Activated CD4-positive, alpha-beta T cell treated with anti-CD3 and anti-CD28 coated beads for 24 hours (primary cell): ENCODE data around the gene PITHD1.
A peak's percentile ranks its signal among the peaks of the same experiment; 100 is the strongest.
"Not testable (repeated sequence)": the region's sequence is repeated elsewhere in the genome, so short reads cannot be mapped to it uniquely, and the experiment has no call there.

Experiments used
- DNase-seq, 2 donors: peaks; one replicate each; pipeline ENCODE4 v3.0.0-alpha.2; 2020; ENCODE audit warnings: low read depth in 2 of 2

PITHD1 gene

GRCh38 chr1:23774174-23774880 lies 3.9 kb upstream of the PITHD1 start:
- DNase-seq, result no peak

DNA sequence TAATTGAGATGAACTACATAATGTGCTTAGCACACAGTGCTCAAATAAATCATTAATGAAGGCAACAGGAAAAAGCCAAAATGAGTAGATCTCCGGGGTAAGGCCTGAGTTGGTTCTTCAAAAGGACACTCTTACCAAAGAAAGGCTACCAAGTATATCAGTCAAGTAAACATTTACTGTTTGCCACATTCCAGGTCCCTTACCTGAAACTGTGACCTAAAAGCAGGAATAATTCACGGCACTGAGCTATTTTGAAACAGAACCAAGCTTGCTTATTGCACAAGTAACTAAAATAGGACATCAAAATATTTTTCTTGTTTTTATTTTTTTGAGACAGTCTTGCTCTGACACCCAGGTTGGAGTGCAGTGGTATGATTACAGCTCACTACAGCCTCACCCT lies 2.0 kb upstream of the PITHD1 start:
- DNase-seq, result no peak

DNA sequence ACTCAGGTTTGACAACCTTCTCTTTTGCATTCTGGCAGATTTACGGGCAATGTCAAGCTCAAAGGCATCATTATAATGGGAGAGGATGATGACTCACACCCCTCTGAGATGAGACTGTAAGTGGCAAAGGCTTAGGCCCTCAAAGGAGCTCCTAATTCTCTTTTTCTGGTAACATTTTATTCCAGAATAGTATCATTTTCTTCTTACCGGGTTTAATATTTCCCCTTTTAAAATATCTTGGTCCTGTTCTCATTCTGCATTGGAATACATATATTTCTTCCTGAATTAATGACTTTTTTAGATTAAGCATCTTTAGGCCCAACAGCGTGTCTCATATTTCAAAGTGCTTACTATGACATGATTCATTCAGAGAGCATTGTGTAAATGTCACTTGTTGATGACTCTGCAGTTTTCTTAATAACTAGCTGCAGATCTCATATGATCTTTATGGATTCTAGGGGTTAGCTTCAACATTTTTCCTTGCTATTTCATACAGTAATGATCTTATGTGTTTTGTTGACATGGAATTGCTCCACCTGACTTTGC lies 1.7 kb downstream of the PITHD1 start:
- DNase-seq, result no peak

DNA sequence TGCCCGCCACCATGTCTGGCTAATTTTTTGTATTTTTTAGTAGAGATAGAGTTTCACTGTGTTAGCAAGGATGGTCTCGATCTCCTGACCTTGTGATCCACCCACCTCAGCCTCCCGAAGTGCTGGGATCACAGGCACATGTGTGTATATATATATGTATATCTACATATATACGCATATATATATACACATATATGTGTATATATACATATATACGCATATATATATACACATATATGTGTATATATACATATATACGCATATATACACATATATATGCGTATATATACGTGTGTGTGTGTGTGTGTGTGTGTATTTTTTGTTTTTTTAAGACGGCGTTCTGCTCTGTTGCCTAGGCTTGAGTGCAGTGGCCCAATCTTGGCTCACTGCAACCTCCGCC lies 4.9 kb downstream of the PITHD1 start:
- not testable (repeated sequence) for DNase-seq

DNA sequence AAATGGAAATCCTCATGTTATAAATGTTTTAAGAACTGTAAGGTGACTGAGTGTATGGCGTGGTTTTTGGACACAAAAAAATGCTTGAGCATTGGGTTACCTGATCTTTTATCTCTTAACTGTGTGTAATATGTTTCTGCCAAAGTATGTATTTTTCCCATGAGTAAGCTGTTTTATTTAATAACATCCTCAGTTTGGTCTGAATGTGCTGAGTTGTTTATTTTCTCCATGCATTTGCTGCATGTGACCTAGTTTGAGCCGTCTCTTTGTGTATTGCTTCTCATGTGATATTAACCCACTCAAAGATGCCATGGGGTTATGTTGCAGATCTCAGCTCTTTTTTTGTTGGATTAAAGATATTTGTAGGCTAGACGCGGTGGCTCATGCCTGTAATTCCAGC lies 6.6 kb downstream of the PITHD1 start:
- DNase-seq, result no peak

DNA sequence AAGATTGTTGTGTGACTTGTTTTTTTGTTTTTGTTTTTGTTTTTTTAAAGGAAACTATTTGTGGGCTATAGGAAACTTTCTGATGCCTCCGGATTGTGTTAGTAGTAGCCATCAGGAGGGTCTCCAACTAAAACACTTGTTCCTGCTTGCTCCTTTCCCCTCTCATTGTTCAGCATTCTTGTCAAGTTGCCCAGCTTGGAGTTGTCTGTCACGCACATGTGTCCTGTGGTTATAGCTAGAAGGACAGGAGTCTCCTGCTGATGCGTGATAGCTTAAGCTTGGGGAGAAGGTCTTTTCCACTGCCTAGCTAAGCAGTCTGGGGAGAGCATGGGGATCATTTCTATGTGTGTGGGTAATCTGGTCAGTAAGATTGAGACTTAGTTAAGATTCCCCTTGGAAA lies 9.5 kb downstream of the PITHD1 start:
- no peak for DNase-seq

GRCh38 chr1:23788695-23789094 lies 10.5 kb downstream of the PITHD1 start:
- DNase-seq, result no peak

DNA sequence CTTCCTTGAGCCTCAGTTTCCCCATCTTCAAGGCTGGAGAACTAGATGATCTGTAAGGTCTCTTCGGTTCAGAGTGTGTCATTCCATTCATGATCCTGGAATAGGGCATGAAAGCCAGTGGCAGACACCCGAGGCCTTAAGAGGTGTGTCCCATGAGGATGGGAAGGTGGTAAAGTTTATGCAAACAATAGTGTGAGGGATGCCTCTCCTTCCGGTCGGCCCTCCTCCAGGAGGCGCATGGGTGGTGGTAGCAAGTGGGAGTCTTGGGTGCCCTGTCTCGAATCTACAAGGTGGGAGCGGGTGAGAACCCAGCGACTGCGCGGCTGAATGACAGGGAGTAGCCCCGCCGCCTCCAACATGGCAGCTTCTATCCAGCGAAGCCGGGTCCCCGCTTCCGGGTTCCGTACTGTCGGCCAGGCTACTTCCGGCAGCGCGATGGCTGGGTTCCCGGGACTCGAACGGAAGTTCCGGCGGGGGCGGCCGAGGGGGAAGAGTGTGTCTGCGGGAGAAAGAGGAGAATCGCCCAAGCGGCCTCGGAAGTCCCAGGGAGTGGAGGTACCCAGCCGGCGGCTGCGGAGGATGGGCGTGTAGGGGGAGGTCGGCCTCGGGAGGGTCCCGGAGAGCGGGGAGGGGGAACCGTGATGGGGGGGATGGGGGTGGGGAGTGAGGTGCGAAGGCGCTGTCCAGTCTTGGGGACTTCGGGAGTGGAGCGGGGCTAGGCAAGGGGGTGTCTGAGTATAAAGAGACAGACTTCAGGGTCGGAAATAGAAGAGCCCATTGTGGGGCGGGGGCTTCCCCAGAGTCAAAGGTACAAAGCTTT lies 12.7 kb downstream of the PITHD1 start, which contains the start of gene LYPLA2:
Gene LYPLA2, plus strand, starts transcription at position 450 of the 820 bp plus-strand sequence. CDS start 1,538 bp downstream, outside the sequence.
- peak; percentile 74 to 87 for DNase-seq

GRCh38 chr1:23791516-23792047 lies 13.4 kb downstream of the PITHD1 start:
- DNase-seq, result no peak

- no peak for DNase-seq
Observed at GRCh38 chr1:23792151-23792945, 14.1 kb downstream of the PITHD1 start.

DNA sequence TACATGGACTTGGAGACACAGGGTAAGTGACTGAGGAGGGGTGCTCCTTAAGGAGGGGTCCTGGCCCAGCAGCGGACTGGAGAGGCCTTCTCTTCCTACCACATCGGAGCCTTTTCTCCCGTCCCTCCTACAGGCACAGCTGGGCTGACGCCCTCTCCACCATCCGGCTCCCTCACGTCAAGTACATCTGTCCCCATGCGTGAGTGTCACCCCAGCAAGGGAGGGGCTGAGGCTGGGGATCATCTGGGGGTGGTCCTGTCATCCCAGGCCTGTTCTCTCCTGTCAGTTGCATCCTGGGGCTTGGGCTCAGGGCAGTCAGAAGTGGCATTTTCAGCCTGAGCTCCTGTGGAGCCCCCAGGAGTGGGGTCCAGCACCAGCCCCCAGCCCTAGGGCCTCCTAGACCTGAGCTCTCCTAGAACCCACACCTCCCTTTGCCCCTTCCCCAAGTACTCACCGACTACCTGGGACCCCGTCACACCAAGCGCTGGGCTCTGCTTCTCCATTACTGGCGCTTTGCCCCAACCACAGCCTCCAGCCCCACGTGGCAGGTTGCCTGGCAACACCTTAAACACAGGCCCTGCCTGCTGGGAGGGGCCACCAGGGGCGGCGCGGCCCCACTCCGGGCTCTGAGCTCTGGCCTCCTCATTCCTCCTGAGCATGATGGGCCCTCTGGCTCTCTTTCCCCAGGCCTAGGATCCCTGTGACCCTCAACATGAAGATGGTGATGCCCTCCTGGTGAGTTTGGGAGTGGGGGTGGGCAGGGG lies 15.0 kb downstream of the PITHD1 start:
- DNase-seq, result no peak

DNA sequence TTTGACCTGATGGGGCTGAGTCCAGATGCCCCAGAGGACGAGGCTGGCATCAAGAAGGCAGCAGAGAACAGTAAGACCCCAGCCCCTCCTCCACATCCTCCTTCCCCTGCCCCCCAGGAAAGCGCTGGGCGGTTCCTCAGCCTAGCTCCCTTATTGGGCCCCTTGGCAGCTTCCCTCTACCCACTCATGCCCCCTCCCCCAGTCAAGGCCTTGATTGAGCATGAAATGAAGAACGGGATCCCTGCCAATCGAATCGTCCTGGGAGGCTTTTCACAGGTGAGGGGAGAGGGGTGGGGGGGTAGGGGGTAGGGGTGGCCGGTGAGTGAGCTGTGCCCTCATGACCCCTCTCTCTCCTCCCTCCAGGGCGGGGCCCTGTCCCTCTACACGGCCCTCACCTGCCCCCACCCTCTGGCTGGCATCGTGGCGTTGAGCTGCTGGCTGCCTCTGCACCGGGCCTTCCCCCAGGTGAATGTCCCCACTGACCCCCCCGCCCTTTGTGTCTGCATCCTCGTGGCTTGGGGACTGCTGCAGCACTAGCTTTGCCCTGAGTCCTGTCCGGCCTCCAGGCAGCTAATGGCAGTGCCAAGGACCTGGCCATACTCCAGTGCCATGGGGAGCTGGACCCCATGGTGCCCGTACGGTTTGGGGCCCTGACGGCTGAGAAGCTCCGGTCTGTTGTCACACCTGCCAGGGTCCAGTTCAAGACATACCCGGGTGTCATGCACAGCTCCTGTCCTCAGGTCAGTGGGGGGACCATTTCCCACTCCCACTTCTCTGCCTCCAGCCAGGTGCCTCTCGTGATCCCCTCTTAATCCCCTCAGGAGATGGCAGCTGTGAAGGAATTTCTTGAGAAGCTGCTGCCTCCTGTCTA lies 15.9 kb downstream of the PITHD1 start:
- no peak for DNase-seq

- not testable (repeated sequence) for DNase-seq
Observed at GRCh38 chr1:23794732-23795182, 16.5 kb downstream of the PITHD1 start.

- DNase-seq, result no peak
Observed at GRCh38 chr1:23795676-23796465, 17.7 kb downstream of the PITHD1 start.

DNA sequence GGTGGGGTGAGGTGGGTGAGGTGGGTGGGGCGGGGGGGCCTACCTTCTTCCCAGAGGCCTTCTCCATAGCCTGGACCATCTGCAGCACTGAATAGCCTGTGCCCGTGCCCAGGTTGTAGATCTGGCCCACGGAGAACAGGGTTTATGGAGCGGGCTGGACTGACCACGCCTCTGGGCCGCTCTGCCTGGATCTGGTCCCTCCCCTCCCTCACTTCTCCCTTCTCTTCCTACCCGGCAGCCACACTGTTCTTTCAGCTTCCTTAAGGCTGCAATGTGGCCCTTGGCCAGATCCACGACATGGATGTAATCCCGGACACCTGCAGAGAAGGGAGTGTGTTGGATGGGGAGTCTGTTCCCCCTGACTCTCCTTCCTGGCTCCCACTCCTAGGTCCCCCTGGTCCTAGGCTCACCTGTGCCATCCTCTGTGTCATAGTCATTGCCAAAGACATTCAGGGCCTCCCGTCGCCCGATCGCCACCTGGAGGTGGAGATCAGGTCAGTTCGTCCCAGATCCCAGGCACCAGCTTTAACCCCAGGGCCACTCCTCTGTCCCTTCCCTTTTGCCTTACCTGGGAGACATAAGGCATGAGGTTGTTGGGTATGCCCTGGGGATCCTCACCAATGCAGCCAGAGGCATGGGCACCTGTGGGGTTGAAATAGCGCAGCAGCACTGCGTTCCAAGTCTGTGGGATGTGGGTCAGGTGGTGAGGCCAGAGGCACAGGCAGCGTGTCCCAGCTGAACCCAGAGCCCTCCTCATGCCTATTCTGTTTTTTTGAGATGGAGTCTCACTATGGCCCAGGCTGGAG lies 18.5 kb downstream of the PITHD1 start:
- DNase-seq, result no peak

GRCh38 chr1:23797478-23798448 lies 19.5 kb downstream of the PITHD1 start:
- no peak for DNase-seq

DNA sequence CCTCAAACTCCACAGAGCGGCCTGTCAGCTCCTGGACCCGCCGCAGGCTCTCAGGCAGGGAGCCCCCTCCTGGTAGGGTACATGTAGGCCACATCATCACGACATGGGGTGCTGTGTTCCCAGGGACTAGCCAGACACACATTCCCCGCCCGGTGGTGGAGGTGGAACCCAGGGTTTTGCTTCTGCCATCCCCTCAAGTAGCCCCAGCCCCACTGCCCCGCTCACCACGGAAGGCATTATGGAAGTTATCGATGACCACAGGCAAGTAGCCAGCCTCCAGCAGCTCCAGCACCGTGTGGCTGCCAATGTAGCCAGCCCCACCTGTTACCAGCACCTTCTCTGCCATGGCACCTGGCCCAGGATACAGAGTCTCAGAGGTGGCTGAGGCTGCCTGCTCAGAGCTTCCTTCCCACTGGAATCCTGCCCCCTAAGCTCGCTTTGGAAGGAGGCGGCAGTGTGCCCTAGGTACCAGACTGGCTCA lies 20.5 kb downstream of the PITHD1 start:
- DNase-seq, result no peak
